GM23338 (cell line): ENCODE results near the gene GET3. TPM values are rescaled to one million over a fixed set of nuclear protein-coding genes. Genes with fewer than 3 reads are reported as not detected.

Source experiments
- ATAC-seq: fragments of 200-7000 bp; cut with Tn5 transposase; 3 replicates; pipeline ENCODE4 v1.9.1; 2020
- DNase-seq: peaks from one replicate; pipeline ENCODE4 v3.0.0-alpha.2; 2015; ENCODE audit warnings: low spot score
- H2AFZ ChIP-seq: fragments of 200-600 bp; sonication (generic); 2 replicates; pipeline ENCODE4 v1.8.0; 2016; ENCODE audit warnings: antibody characterized with exemption, mild to moderate bottlenecking, moderate library complexity
- H3F3A ChIP-seq: fragments of 200-600 bp; sonication (generic); replicated peaks from 2 replicates; pipeline ENCODE4 v1.8.0; 2017; ENCODE audit warnings: antibody characterized with exemption, mixed run types, low read depth
- H3K27ac ChIP-seq: fragments of 200-600 bp; sonication (generic); 2 replicates; pipeline ENCODE4 v1.6.1; 2016; ENCODE audit warnings: low read depth
- H3K27me3 ChIP-seq: fragments of 200-600 bp; sonication (generic); 2 replicates; pipeline ENCODE4 v1.8.0; 2016; ENCODE audit warnings: mild to moderate bottlenecking, mixed run types, moderate library complexity; ENCODE audit not compliant: insufficient read depth
- H3K36me3 ChIP-seq: fragments of 200-600 bp; sonication (generic); 2 replicates; pipeline ENCODE4 v1.8.0; 2016; ENCODE audit warnings: mild to moderate bottlenecking; ENCODE audit not compliant: insufficient read depth
- H3K4me1 ChIP-seq: fragments of 200-600 bp; sonication (generic); 2 replicates; pipeline ENCODE4 v1.8.0; 2016; ENCODE audit warnings: mild to moderate bottlenecking, moderate library complexity; ENCODE audit not compliant: insufficient read depth
- H3K4me2 ChIP-seq: fragments of 200-600 bp; sonication (generic); 2 replicates; pipeline ENCODE4 v1.7.1; 2017; ENCODE audit warnings: mixed run types
- H3K4me3 ChIP-seq: fragments of 200-600 bp; sonication (generic); 2 replicates; pipeline ENCODE4 v1.6.1; 2016; ENCODE audit warnings: mixed run types
- H3K79me2 ChIP-seq: fragments of 200-600 bp; sonication (generic); replicated peaks from 2 replicates; pipeline ENCODE4 v1.8.0; 2017; ENCODE audit warnings: mild to moderate bottlenecking; ENCODE audit not compliant: insufficient read depth
- H3K9me2 ChIP-seq: fragments of 200-600 bp; sonication (generic); 2 replicates; pipeline ENCODE4 v1.8.0; 2017; ENCODE audit not compliant: insufficient read depth
- H4K20me1 ChIP-seq: fragments of 200-600 bp; sonication (generic); replicated peaks from 2 replicates; pipeline ENCODE4 v1.8.0; 2017; ENCODE audit warnings: mild to moderate bottlenecking; ENCODE audit not compliant: insufficient read depth
- H3K27ac Mint-ChIP-seq: 2 replicates; pipeline ENCODE4 v1.8.0; 2020; ENCODE audit warnings: inconsistent platforms, mild to moderate bottlenecking, moderate library complexity, mixed read lengths
- H3K27me3 Mint-ChIP-seq: 3 replicates; pipeline ENCODE4 v1.8.0; 2022; ENCODE audit warnings: low read depth, mild to moderate bottlenecking, moderate library complexity, mixed read lengths, inconsistent platforms; ENCODE audit not compliant: insufficient read depth, poor library complexity
- H3K36me3 Mint-ChIP-seq: 3 replicates; pipeline ENCODE4 v1.8.0; 2021; ENCODE audit warnings: low read depth, mild to moderate bottlenecking, inconsistent platforms, moderate library complexity, mixed read lengths
- H3K4me1 Mint-ChIP-seq: 3 replicates; pipeline ENCODE4 v1.8.0; 2020; ENCODE audit warnings: mild to moderate bottlenecking, inconsistent platforms, mixed read lengths
- H3K4me3 Mint-ChIP-seq: 3 replicates; pipeline ENCODE4 v1.8.0; 2021; ENCODE audit warnings: moderate library complexity, mild to moderate bottlenecking, inconsistent platforms, mixed read lengths
- H3K9me3 Mint-ChIP-seq: 3 replicates; pipeline ENCODE4 v1.8.0; 2020; ENCODE audit warnings: moderate library complexity, mild to moderate bottlenecking, inconsistent platforms, mixed read lengths
- CREB1 ChIP-seq: fragments of 250-450 bp; sonication (Bioruptor Pico); IDR thresholded peaks from 2 replicates; pipeline ENCODE4 v1.5.0; 2020; ENCODE audit warnings: low read depth, mild to moderate bottlenecking, moderate library complexity
- ETS1 ChIP-seq: IDR thresholded peaks from 2 replicates; pipeline ENCODE4 v1.6.1; 2016; ENCODE audit warnings: antibody characterized with exemption
- EZH2 ChIP-seq: fragments of 200-600 bp; sonication (generic); IDR thresholded peaks from one replicate; pipeline ENCODE4 v1.8.0; 2017; ENCODE audit warnings: antibody characterized with exemption, mild to moderate bottlenecking, low read depth; ENCODE audit not compliant: unreplicated experiment
- ZNF114 ChIP-seq: fragments of 250-450 bp; sonication (Bioruptor Pico); IDR thresholded peaks from 2 replicates; pipeline ENCODE4 v1.5.0; 2020; ENCODE audit warnings: mild to moderate bottlenecking, moderate library complexity
- polyA plus RNA-seq: library from polyadenylated mRNA; unstranded; fragments of >200 nt; fragmentation: Nextera tagmentation; extraction: Ambion mirVana; gene quantifications from 2 replicates; pipeline ENCODE4 v1.2.1, GENCODE V29; 2016
- total RNA-seq: library from RNA; depleted of rRNA; stranded (reverse); fragments of >200 nt; shearing (Covaris generic); gene quantifications from 2 replicates; pipeline ENCODE4 v1.2.3, GENCODE V29; 2014
- TF ChIP-seq, protein P1 (sequence below): fragments of 250-450 bp; sonication (Bioruptor Pico); IDR thresholded peaks from 2 replicates; pipeline ENCODE4 v1.5.0; 2020; ENCODE audit warnings: mild to moderate bottlenecking, moderate library complexity

The GET3 gene
- total and polyA plus RNA-seq, 2 experiments from 2014 or later, result 90.4 to 109 TPM

DNA sequence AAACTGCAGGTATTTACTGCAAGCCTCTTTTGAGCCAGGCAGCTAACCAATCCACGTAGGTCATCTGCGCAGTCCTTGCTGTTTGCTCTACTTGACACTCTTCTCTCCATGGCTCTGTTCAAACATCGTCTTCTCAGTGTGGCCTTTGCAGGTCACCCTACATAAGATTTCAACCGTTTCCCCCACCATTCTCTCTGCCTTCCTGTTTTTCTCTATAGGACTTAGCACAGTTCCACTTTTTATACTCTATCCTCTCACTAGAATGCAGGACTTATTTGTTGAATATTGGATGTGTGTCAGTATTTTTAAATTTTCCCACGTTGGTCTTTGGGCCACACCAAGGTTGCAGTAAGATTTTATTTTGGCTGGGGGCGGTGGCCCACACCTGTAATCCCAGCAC lies 39.2 kb upstream of the GET3 start:
- no peak overlapping the region for H3K27ac Mint-ChIP-seq
- ATAC-seq, result no peak

GRCh38 chr19:12701596-12702282 lies 35.6 kb upstream of the GET3 start:
- no peaks in the 10 kb centered on the region for H3K4me1 ChIP-seq
- no peak for DNase-seq
- H3K9me2 ChIP-seq, result no peaks in the 10 kb centered on the region
- TF ChIP-seq EZH2, result no peak
- H3K79me2 ChIP-seq, result peaks cover 4% of the 10 kb centered on the region; the same call in 1 of the 2 replicates
- H3K4me3 ChIP-seq, result no peak overlapping the region
- H3K27me3 ChIP-seq, result no peaks in the 10 kb centered on the region
- no peak overlapping the region for H3K27ac Mint-ChIP-seq
- peaks cover 14% of the 10 kb centered on the region for H3K4me1 Mint-ChIP-seq
- peaks cover 23% of the 10 kb centered on the region for H3K27me3 Mint-ChIP-seq
- H2AFZ ChIP-seq, result no peak overlapping the region
- peaks cover 23% of the 10 kb centered on the region for H4K20me1 ChIP-seq
- H3K4me3 Mint-ChIP-seq, result no peak overlapping the region
- H3K9me3 Mint-ChIP-seq, result no peaks in the 10 kb centered on the region; the same call in 2 of the 3 replicates
- H3F3A ChIP-seq, result peaks cover 63% of the 10 kb centered on the region
- H3K4me2 ChIP-seq, result no peak overlapping the region
- peaks cover 46% of the 10 kb centered on the region for H3K36me3 ChIP-seq
- H3K27ac ChIP-seq, result peak overlapping the region; percentile 74; the same call in 1 of the 2 replicates
- ATAC-seq, result no peak
- H3K36me3 Mint-ChIP-seq, result peaks cover 76% of the 10 kb centered on the region

More for the DNA sequence above, 39.2 kb upstream of the GET3 start:
- TF ChIP-seq ETS1 (no peak), EZH2 (no peak), CREB1 (CRISPR knock-in tag) (no peak)
- Histone ChIP-seq H3K27ac (no peak overlapping the region), H3K4me1 (0 out of 2 replicates have a peak, but pooled peaks cover 4% of the 10 kb centered on the region), H3K4me2 (no peak overlapping the region), H3F3A (peaks cover 47% of the 10 kb centered on the region), H3K27me3 (no peaks in the 10 kb centered on the region), H3K9me2 (no peaks in the 10 kb centered on the region), H3K79me2 (peaks cover 4% of the 10 kb centered on the region; the same call in 1 of the 2 replicates), H2AFZ (no peak overlapping the region), H4K20me1 (peaks cover 14% of the 10 kb centered on the region), H3K36me3 (peaks cover 26% of the 10 kb centered on the region), H3K4me3 (no peak overlapping the region)
- H3K4me1 Mint-ChIP-seq, result peaks cover 7% of the 10 kb centered on the region
- peaks cover 27% of the 10 kb centered on the region for H3K27me3 Mint-ChIP-seq
- peaks cover 44% of the 10 kb centered on the region for H3K36me3 Mint-ChIP-seq
- H3K4me3 Mint-ChIP-seq, result peak overlapping the region; percentile 56
- H3K9me3 Mint-ChIP-seq, result no peaks in the 10 kb centered on the region; the same call in 2 of the 3 replicates
- DNase-seq, result no peak

DNA sequence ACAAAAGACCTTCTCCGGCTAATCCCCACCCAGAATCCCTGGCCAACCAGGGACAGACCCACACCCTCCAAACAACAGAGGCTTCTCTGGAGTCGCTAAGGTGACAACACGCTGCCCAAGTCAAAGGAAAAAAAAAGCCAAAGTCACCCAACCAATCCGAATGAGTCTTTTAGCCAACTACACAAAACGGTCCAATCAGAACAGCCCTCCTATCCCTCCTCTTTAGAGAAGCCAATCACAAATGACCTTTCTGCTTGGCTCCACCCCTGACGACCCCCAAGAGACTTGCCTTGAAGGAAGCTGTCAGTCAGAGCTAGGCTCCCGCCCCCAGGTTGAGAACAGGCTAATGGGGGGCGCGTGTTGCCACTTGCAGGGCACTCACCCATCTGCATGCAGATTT lies 34.3 kb upstream of the GET3 start:
- no peaks in the 10 kb centered on the region for H3K27me3 ChIP-seq
- H3K27me3 Mint-ChIP-seq, result peaks cover 21% of the 10 kb centered on the region
- H3K36me3 Mint-ChIP-seq, result peaks cover 84% of the 10 kb centered on the region
- peaks cover 58% of the 10 kb centered on the region for H3K36me3 ChIP-seq
- peaks cover 56% of the 10 kb centered on the region for H3F3A ChIP-seq
- H3K9me2 ChIP-seq, result no peaks in the 10 kb centered on the region
- no peak overlapping the region for H3K4me2 ChIP-seq
- H2AFZ ChIP-seq, result no peak overlapping the region
- H3K4me3 Mint-ChIP-seq, result peak overlapping the region; percentile 39; the same call in 2 of the 3 replicates
- no peaks in the 10 kb centered on the region; the same call in 2 of the 3 replicates for H3K9me3 Mint-ChIP-seq
- H3K4me1 Mint-ChIP-seq, result peaks cover 12% of the 10 kb centered on the region
- H3K4me3 ChIP-seq, result no peak overlapping the region
- no peaks in the 10 kb centered on the region for H3K4me1 ChIP-seq
- H3K27ac ChIP-seq, result no peak overlapping the region; the same call in 1 of the 2 replicates
- peak overlapping the region; percentile 90 for H3K27ac Mint-ChIP-seq
- ATAC-seq (peak; percentile 95), DNase-seq (peak; percentile 94)
- H3K79me2 ChIP-seq, result peaks cover 4% of the 10 kb centered on the region; the same call in 1 of the 2 replicates
- H4K20me1 ChIP-seq, result peaks cover 22% of the 10 kb centered on the region
- TF ChIP-seq, protein P1, sequence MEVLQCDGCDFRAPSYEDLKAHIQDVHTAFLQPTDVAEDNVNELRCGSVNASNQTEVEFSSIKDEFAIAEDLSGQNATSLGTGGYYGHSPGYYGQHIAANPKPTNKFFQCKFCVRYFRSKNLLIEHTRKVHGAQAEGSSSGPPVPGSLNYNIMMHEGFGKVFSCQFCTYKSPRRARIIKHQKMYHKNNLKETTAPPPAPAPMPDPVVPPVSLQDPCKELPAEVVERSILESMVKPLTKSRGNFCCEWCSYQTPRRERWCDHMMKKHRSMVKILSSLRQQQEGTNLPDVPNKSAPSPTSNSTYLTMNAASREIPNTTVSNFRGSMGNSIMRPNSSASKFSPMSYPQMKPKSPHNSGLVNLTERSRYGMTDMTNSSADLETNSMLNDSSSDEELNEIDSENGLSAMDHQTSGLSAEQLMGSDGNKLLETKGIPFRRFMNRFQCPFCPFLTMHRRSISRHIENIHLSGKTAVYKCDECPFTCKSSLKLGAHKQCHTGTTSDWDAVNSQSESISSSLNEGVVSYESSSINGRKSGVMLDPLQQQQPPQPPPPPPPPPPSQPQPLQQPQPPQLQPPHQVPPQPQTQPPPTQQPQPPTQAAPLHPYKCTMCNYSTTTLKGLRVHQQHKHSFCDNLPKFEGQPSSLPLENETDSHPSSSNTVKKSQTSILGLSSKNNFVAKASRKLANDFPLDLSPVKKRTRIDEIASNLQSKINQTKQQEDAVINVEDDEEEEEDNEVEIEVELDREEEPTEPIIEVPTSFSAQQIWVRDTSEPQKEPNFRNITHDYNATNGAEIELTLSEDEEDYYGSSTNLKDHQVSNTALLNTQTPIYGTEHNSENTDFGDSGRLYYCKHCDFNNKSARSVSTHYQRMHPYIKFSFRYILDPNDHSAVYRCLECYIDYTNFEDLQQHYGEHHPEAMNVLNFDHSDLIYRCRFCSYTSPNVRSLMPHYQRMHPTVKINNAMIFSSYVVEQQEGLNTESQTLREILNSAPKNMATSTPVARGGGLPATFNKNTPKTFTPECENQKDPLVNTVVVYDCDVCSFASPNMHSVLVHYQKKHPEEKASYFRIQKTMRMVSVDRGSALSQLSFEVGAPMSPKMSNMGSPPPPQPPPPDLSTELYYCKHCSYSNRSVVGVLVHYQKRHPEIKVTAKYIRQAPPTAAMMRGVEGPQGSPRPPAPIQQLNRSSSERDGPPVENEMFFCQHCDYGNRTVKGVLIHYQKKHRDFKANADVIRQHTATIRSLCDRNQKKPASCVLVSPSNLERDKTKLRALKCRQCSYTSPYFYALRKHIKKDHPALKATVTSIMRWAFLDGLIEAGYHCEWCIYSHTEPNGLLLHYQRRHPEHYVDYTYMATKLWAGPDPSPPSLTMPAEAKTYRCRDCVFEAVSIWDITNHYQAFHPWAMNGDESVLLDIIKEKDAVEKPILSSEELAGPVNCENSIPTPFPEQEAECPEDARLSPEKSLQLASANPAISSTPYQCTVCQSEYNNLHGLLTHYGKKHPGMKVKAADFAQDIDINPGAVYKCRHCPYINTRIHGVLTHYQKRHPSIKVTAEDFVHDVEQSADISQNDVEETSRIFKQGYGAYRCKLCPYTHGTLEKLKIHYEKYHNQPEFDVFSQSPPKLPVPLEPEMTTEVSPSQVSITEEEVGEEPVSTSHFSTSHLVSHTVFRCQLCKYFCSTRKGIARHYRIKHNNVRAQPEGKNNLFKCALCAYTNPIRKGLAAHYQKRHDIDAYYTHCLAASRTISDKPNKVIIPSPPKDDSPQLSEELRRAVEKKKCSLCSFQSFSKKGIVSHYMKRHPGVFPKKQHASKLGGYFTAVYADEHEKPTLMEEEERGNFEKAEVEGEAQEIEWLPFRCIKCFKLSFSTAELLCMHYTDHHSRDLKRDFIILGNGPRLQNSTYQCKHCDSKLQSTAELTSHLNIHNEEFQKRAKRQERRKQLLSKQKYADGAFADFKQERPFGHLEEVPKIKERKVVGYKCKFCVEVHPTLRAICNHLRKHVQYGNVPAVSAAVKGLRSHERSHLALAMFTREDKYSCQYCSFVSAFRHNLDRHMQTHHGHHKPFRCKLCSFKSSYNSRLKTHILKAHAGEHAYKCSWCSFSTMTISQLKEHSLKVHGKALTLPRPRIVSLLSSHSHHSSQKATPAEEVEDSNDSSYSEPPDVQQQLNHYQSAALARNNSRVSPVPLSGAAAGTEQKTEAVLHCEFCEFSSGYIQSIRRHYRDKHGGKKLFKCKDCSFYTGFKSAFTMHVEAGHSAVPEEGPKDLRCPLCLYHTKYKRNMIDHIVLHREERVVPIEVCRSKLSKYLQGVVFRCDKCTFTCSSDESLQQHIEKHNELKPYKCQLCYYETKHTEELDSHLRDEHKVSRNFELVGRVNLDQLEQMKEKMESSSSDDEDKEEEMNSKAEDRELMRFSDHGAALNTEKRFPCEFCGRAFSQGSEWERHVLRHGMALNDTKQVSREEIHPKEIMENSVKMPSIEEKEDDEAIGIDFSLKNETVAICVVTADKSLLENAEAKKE (CRISPR knock-in tag), result no peak
- TF ChIP-seq CREB1 (CRISPR knock-in tag), result 0 out of 2 replicates have a peak, but pooled peaks have one; percentile 8
- no peak for TF ChIP-seq ZNF114
